ENCODE data around the gene HECTD4. TPM values are rescaled to one million over a fixed set of nuclear protein-coding genes. Genes with fewer than 3 reads are reported as not detected.

The HECTD4 gene
- total RNA-seq, 1 experiment from 2014 or later: 31.2 TPM

DNA sequence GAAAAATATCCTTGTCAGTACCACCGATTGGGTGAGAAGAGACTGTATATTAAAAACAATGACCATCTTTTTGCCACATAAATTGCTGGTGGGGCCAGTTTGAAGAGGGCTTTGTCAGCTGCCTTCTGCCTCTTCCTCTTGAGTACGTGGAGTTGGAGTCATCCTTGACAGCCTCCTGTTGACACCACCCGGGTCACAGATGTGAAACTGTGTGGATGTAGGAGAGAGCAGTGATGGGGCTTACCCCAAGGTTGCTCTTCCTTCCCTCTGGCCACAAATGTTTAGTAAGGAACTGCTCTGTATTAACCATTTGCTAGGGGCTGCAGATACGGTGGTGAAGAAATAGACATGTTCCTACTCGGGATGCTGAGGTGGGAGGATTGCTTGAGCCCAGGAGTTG is 48.7 kb upstream of the HECTD4 start:
- ATAC-seq (no peak), DNase-seq (ENCODE audit: low read depth, low spot score) (no peak)
- Histone ChIP-seq H3K9me3 (ENCODE audit: control insufficient read depth in 1 of 2, insufficient read depth in 1 of 2, low read depth in 1 of 2, low read length in 2 of 2) (no peaks in the 10 kb centered on the region), H3K4me2 (ENCODE audit: low read length) (no peak overlapping the region), H3K27ac (ENCODE audit: low read depth, low read length) (no peak overlapping the region), H3K4me1 (ENCODE audit: control insufficient read depth in 1 of 2, insufficient read depth in 2 of 2, low read length in 2 of 2) (no peaks in the 10 kb centered on the region), H3K9ac (ENCODE audit: low read length) (no peak overlapping the region), H4K20me1 (ENCODE audit: insufficient read depth) (no peaks in the 10 kb centered on the region), H3K4me3 (replicated peaks in 1 of 2; ENCODE audit: low read depth in 1 of 2, low read length in 2 of 2) (no peak overlapping the region), H3K79me2 (ENCODE audit: insufficient read depth, low read length) (peaks cover 92% of the 10 kb centered on the region), H2AFZ (ENCODE audit: low read depth, low read length, poor library complexity, severe bottlenecking) (no peak overlapping the region), H3K36me3 (ENCODE audit: control insufficient read depth in 1 of 2, insufficient read depth in 2 of 2, low read length in 2 of 2) (peaks cover 0 to 6% of the 10 kb centered on the region in 2 experiments; a peak in 1 of 4 replicates), H3K27me3 (ENCODE audit: insufficient read depth, low read length) (no peaks in the 10 kb centered on the region), H3K9me2 (ENCODE audit: insufficient read depth) (no peaks in the 10 kb centered on the region)
- RAD21 ChIA-PET (ENCODE audit: low non-redundant PET in 1 of 2, low total read pairs in 2 of 2, uncharacterized antibody in 2 of 2, unreplicated experiment in 2 of 2): no interaction called here
- TF ChIP-seq ZNF274 (IDR thresholded peaks at IDR 0.05; ENCODE audit: low read depth, low read length) (no peak), CEBPB (IDR thresholded peaks at IDR 0.05; ENCODE audit: low read depth) (no peak), EZH2phosphoT487 (IDR thresholded peaks at IDR 0.05; ENCODE audit: borderline replicate concordance) (no peak), EZH2 (IDR thresholded peaks at IDR 0.05) (no peak), ZFX (IDR thresholded peaks at IDR 0.05) (no peak), TCF7L2 (IDR thresholded peaks at IDR 0.05; ENCODE audit: borderline replicate concordance, extremely low read depth, insufficient read depth, insufficient read length) (no peak), REST (IDR thresholded peaks at IDR 0.05; ENCODE audit: low read depth) (no peak), SIN3A (IDR thresholded peaks at IDR 0.05; ENCODE audit: low read depth) (no peak), RAD21 (IDR thresholded peaks at IDR 0.05; ENCODE audit: low read depth) (no peak), SP1 (IDR thresholded peaks at IDR 0.05; ENCODE audit: low read depth) (no peak), YY1 (IDR thresholded peaks at IDR 0.05; ENCODE audit: extremely low read depth, insufficient replicate concordance, low read depth, low read length) (no peak), POLR2AphosphoS5 (IDR thresholded peaks at IDR 0.05; ENCODE audit: low read depth, low read length) (no peak), POLR2A (IDR thresholded peaks at IDR 0.05; ENCODE audit: borderline replicate concordance, extremely low read depth, insufficient read depth, insufficient read length) (no peak)
- TF ChIP-seq, protein P1, sequence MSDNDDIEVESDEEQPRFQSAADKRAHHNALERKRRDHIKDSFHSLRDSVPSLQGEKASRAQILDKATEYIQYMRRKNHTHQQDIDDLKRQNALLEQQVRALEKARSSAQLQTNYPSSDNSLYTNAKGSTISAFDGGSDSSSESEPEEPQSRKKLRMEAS (IDR thresholded peaks at IDR 0.05): no peak
- TF ChIP-seq, protein P2, sequence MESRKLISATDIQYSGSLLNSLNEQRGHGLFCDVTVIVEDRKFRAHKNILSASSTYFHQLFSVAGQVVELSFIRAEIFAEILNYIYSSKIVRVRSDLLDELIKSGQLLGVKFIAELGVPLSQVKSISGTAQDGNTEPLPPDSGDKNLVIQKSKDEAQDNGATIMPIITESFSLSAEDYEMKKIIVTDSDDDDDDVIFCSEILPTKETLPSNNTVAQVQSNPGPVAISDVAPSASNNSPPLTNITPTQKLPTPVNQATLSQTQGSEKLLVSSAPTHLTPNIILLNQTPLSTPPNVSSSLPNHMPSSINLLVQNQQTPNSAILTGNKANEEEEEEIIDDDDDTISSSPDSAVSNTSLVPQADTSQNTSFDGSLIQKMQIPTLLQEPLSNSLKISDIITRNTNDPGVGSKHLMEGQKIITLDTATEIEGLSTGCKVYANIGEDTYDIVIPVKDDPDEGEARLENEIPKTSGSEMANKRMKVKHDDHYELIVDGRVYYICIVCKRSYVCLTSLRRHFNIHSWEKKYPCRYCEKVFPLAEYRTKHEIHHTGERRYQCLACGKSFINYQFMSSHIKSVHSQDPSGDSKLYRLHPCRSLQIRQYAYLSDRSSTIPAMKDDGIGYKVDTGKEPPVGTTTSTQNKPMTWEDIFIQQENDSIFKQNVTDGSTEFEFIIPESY (IDR thresholded peaks at IDR 0.05; ENCODE audit: extremely low read depth, insufficient replicate concordance, low read length): no peak
- no TSS peak for BruUV-seq (replicated peaks)
- CTCF ChIA-PET: no interaction called here
- POLR2A ChIA-PET: no interaction called here
- intact Hi-C loops (cut with micrococcal nuclease): no loop called here
